K562 (cell line): ENCODE data around the gene P2RY11. TPM values are rescaled to one million over a fixed set of nuclear protein-coding genes. Genes with fewer than 3 reads are reported as not detected.

ENCODE experiments used
- ATF6 ChIP-seq: sonication (generic); formaldehyde crosslinking; IDR thresholded peaks from 2 replicates; pipeline ENCODE4 v1.4.0; 2020; ENCODE audit warnings: mild to moderate bottlenecking, missing genetic modification reagents
- BCOR ChIP-seq: fragments of 450-650 bp; IDR thresholded peaks from 2 replicates; pipeline ENCODE4 v1.6.1; 2016
- EGR1 ChIP-seq: fragments of 450-650 bp; conservative IDR thresholded peaks from 2 replicates; pipeline ENCODE4 v1.6.1; 2017; ENCODE audit warnings: mild to moderate bottlenecking
- HMGXB4 ChIP-seq: sonication (generic); formaldehyde crosslinking; IDR thresholded peaks from 2 replicates; pipeline ENCODE4 v1.8.1; 2023; ENCODE audit warnings: mild to moderate bottlenecking, missing genetic modification reagents
- MLLT1 ChIP-seq, 2 experiments: fragments of 450-650 bp; IDR thresholded peaks; 2 replicates each; pipeline ENCODE4 v1.6.1; 2016
- NKRF ChIP-seq: fragments of 450-650 bp; IDR thresholded peaks from 2 replicates; pipeline ENCODE4 v1.6.1; 2016; ENCODE audit warnings: borderline replicate concordance
- NR1H2 ChIP-seq: sonication (generic); formaldehyde crosslinking; IDR thresholded peaks from 2 replicates; pipeline ENCODE4 v1.4.0; 2020; ENCODE audit warnings: mild to moderate bottlenecking, missing genetic modification reagents
- NR4A1 ChIP-seq, 2 experiments: fragments of 250-450 bp in 1 of 2; fragments of 450-650 bp in 1 of 2; sonication (Bioruptor Pico) in 1 of 2; IDR thresholded peaks; 2 replicates each; pipeline versions ENCODE4 v1.4.0 to v1.6.1; 2016 to 2020; ENCODE audit warnings: mild to moderate bottlenecking in 2 of 2, missing compliant biosample characterization in 1 of 2, missing genetic modification characterization in 1 of 2, moderate library complexity in 1 of 2
- PATZ1 ChIP-seq: fragments of 250-450 bp; sonication (Bioruptor Pico); IDR thresholded peaks from 2 replicates; pipeline ENCODE4 v1.5.0; 2020; ENCODE audit warnings: mild to moderate bottlenecking, borderline replicate concordance
- PHB ChIP-seq: fragments of 250-450 bp; sonication (Bioruptor Pico); IDR thresholded peaks from 2 replicates; pipeline ENCODE4 v1.5.0; 2021
- PPARD ChIP-seq: fragments of 250-450 bp; sonication (Bioruptor Pico); IDR thresholded peaks from 2 replicates; pipeline ENCODE4 v1.8.0; 2022; ENCODE audit warnings: inconsistent platforms, mild to moderate bottlenecking, moderate library complexity
- ZBTB33 ChIP-seq: sonication (generic); formaldehyde crosslinking; IDR thresholded peaks from 2 replicates; pipeline ENCODE4 v1.8.1; 2023; ENCODE audit warnings: mild to moderate bottlenecking, missing genetic modification reagents
- ZNF232 ChIP-seq: sonication (generic); formaldehyde crosslinking; IDR thresholded peaks from 2 replicates; pipeline ENCODE4 v1.8.0; 2022; ENCODE audit warnings: mild to moderate bottlenecking, missing genetic modification reagents
- ZNF398 ChIP-seq: fragments of 250-450 bp; sonication (Bioruptor Pico); IDR thresholded peaks from 2 replicates; pipeline ENCODE4 v1.8.0; 2021; ENCODE audit warnings: moderate library complexity, mild to moderate bottlenecking, inconsistent platforms
- polyA plus RNA-seq, 8 experiments: library from polyadenylated mRNA; depleted of rRNA in 4 of 8; stranded (reverse) in 5 of 8; unstranded in 3 of 8; fragments of >200 nt; fragmentation: Nextera tagmentation in 2 of 8; fragmentation: Illumina TruSeq in 1 of 8; extraction: Ambion mirVana in 2 of 8; extraction: Trizol in 1 of 8; gene quantifications; 2 replicates each; pipeline versions ENCODE4 v1.2.1 to v1.2.3, GENCODE V29; 2011 to 2014; ENCODE audit warnings: inconsistent platforms in 1 of 8, missing spikeins in 1 of 8
- total RNA-seq, 7 experiments: library from RNA; depleted of rRNA in 6 of 7; stranded (reverse); fragments of >200 nt in 6 of 7; fragmentation: Illumina TruSeq in 2 of 7; extraction: Trizol in 2 of 7; gene quantifications; 2 replicates each; pipeline versions ENCODE4 v1.2.1 to v1.2.3, GENCODE V29; 2011 to 2021; ENCODE audit warnings: low replicate concordance in 1 of 7

P2RY11 gene
- total and polyA plus RNA-seq, 9 of the 15 experiments (the other 6 are each of a cell fraction or from before 2014, with no cell fraction given): 0.03 to 10.1 (median 1.5) TPM

- peak; percentile 26; the same call in 1 of the 2 replicates for TF ChIP-seq ATF6 (CRISPR knock-in tag)
- TF ChIP-seq ZNF398 (CRISPR knock-in tag): no peak
- TF ChIP-seq HMGXB4 (CRISPR knock-in tag): 0 out of 2 replicates have a peak, but pooled peaks have one; percentile 9
- no peak for TF ChIP-seq ZNF232 (CRISPR knock-in tag)
- no peak for TF ChIP-seq NR4A1 (CRISPR knock-in tag; IDR thresholded peaks at IDR 0.05)
- TF ChIP-seq NR4A1 (tag; IDR thresholded peaks at IDR 0.05): peak; percentile 74; the same call in 1 of the 2 replicates
- TF ChIP-seq PHB (CRISPR knock-in tag): 0 out of 2 replicates have a peak, but pooled peaks have one; percentile 47
- TF ChIP-seq PPARD (CRISPR knock-in tag): no peak
- TF ChIP-seq MLLT1 (IDR thresholded peaks at IDR 0.05): peak in 1 of 2 experiments; percentile 75; a peak in 1 of 4 replicates
- peak; percentile 98 for TF ChIP-seq ZBTB33 (CRISPR knock-in tag)
- no peak for TF ChIP-seq EGR1
- no peak for TF ChIP-seq PATZ1 (CRISPR knock-in tag)
- TF ChIP-seq BCOR: no peak
- no peak for TF ChIP-seq NKRF
- no peak for TF ChIP-seq NR1H2
These were observed 14.9 kb upstream of the P2RY11 start (continued) for GRCh38 chr19:10096615-10096963.
